GM19324 (cell line): ENCODE data around the gene DOCK1.

Source experiments
- ATAC-seq: cut with Tn5 transposase; IDR thresholded peaks from one replicate; pipeline ENCODE4 v1.9.1; 2021; ENCODE audit warnings: mild to moderate bottlenecking, moderate library complexity; ENCODE audit not compliant: unreplicated experiment, low FRiP score

DOCK1 gene

DNA sequence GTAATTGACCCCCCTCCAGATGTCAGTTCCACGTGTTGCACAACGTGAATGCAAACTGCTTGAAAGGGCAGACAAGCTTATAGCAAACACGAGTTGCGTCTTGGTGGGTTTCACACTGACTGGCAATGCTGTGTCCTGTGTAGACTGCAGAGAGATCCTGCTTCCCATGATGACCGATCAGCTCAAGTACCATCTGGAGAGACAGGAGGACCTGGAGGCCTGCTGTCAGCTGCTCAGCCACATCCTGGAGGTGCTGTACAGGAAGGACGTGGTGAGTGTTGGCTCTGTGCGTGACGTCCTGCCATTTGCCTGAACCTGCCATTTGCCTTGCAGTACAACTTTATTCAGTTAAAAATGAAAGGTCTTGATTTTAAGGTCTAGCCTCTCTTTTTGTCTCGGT, 220.1 kb downstream of the DOCK1 start:
- no peak for ATAC-seq

DNA sequence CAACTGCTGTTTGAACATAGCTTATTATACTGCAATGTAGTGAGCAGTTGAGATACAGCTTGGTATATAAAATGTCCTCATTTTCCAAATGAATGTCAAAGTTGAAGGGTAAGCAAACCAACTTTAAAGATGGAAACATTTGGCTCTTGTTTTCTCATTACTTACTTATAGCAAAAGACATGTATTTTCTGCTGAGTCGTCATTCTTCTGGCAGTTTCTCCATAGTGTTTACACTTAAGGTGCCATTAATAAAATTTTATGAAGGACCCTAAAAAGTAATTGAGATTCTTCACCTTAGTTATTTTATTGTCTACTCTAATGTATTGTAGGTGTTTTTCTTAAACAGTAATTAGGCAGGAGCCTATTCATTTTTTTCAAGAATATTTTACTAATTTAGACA, 222.6 kb downstream of the DOCK1 start:
- ATAC-seq: no peak

DNA sequence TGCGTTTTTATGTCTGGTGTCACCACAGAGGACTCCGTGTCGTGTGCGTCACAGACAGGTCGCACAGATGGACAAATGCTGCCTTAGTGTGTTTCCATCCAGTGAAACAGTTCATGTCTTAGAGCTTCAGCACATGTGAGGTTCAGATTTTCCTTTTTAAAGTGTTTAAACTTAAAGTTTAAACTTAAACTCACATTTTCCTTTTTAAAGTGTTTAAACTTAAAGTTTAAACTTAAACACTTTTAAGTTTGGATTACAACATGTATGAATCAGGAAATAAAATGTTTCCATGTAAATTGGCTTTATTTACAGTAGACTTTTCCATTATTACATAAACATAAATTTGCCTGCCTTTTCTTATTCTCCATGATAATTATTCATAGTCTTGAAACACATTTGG, 223.9 kb downstream of the DOCK1 start:
- no peak for ATAC-seq

DNA sequence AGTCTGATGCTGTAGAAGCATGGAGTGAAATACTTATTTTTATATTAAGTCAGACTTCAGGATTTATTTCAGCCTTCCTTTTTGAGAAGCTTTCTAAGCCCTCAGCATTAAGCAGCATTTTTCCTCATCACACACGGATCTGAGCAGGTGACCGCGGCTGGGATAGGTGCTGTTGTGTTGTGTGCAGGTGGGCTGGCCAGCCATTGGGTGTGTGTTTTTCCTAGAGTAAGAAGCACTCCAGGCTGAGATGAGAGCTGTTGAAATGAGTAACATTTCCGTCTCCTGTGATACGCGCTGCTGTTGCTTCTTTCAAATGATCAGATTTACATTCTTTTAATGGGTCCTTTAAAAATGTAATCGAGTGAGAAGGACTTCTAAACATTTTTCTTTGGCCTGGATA, 227.2 kb downstream of the DOCK1 start:
- no peak for ATAC-seq

DNA sequence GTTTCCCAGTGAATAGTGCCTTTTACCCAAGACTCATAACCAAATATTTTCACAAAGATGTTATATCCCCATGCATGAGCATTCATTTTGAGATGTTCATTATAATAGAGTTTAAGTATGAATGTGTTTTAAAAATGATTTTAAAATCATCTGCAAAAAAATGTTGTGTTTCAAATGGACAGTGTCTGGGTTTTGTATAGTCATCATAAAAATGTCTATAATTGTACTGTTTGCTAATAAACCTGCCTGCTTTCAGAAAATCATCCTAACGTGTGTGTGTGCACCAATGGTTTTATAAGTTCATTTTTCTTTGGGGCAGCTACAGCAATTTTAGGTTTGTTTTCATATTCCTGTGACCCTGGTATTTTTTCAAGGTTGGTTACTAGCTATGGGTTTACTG, 228.0 kb downstream of the DOCK1 start:
- no peak for ATAC-seq

DNA sequence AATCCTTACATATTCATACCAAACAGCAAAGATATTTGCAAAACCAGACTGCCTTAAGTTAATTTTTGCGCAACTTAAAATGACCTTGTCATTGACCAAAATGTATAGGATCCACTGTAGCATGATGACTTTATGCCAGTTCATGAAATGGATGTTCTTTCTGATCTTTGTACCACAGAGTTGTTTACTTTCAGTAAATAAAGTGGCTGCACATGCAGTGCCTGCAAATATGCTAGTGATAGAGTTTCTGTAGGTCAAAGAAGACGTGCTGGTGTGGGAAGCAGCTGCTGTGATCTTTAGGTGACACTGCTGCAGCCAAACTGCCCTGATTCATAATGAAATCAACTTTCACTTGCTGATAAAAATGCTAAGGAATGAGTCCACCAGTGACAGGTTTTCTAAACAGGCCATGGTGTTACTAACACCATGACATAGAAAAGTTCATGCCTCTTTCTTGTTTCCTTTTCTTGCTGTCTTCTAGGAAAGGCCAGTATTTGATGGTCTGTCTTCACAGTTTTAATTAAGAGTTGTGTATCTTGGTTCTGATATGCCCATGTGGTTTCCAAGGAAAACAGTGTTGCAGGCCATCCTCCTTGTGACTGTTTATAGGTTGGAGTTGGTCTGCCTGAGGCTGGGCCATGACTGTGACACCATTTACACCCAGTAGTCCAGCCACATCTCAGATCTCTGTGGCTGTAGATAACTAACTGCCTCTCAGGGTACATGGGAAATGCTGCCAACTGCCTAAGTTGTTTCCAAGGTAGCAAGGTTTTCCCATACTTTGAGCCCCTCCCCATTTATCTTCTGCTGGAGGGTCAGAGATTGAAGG, 228.7 kb downstream of the DOCK1 start:
- no peak for ATAC-seq

DNA sequence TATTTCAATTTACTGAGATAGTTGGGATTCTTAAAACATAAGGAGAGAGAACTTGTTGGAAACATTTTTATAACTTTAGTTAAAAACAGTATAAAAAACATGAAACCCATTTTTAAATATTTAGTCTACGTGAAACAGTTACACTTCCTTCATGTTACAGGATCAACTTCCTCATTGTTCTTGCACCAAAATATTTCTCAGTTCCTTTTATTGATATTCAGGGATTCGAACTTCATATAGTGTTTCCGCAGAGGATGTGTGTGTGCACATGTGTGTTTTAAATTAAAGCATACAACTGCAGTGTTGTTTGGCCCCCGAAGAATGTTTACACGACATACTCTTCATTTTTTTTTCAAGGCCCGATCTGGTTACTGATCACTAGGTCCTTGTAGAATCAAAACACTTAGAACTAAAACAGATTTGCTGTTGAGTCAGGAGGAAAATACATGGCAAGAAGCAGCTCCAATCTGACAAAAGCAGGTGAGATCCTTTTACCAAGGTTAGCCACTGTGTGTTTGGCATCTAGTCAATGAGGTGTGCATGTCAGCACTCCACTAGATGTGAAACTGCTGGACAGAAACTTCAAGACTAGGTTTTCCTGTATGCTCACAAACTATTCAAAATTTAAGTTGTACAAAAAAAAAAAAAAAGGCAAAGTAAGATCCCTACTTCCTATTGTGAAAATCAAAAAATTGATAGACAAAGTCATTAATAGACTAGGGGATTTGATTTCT, 230.8 kb downstream of the DOCK1 start:
- no peak for ATAC-seq

DNA sequence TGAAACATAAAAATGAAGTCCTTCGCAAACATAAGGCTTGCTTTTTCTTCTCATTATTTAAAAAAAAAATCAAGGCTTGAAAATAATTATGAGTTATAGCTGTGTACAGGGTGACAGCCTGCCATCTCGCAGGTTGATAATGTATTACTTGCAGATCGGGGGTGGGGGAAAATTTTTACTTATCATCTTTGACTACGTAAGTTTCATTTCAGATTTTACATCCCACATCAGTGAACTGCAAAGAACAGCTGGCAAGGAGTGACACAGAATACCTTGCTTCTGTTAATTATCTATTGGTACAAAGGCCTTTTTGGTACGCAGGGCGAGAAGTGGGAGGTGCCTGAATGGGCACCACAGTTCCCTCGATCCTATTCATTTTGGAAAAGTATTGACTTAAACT, 232.2 kb downstream of the DOCK1 start:
- ATAC-seq: no peak

DNA sequence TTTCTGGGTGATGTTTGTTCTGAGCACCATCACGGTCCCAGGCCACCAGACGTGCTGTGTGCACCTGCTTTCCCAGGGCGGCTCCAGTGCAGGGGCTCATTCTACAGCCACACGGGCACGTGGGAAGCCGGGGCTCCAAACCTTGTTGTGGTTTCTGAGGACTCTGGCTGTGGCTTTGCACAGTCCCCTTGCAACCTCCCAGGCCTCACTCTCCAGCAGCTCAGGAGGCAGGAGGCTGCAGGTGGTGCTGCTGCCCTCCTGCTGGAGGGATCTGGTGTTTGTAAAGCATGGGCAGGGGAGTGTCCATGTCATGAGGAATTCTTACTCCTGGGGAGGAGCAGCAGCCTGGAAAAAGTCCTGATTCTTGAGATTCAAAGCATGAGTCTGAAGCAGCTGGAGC, 236.9 kb downstream of the DOCK1 start:
- ATAC-seq: no peak

DNA sequence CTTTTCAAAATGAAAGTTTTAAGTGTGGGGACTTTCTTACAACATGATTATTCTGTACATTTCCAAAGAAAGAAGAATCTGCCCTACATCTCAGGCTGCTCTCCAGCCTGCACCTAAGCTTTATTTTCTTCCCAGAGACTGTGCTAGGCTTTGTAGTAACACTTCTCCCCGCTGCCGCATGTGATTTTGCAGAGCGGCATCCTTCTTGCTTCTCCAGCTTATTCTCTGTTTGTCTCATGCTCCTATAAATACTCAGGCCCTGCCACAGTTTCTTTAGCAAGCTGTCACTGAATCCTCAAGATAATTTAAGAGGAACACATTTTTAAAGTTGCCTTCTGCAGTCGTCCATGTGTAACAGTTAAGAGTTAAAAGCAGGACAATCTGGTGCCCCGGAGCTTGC, 237.6 kb downstream of the DOCK1 start:
- ATAC-seq: no peak

DNA sequence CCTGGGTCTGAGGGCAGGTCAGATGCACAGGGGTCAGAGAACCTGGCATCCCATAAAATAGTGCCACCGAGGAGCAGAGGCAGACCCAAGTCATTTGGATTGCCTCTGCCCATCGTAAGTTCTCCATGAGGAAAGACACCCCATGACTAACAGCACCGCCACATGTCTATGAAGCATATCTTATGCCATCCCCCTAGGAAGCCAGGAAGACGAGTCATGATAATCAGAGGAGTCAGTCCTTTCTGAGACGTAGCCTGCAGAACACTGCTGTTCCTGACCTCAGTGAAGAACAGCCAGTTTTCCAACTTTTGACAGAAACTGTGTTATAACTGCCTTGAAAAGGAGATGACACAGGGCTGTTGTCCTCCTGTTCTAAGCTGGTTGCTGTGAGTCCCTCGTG, 239.9 kb downstream of the DOCK1 start:
- ATAC-seq: no peak

DNA sequence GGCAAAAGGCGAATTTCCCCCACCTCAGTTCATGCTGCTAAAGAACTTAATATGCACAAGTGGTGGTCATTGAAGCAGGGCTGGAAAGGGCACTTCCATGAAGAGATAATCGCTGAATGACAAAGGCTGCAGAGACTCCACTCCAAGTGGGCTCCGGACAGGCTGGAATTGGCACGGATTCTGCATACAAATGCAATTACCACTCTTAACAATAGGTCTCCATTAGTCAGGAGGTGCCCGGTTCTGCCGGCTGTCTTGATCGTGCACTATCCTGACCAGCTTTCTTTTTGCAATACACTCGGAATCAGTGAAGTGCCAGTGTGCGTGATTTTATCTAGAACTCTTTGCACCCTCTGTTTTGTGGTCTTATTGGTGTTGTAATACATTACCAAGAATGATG, 241.4 kb downstream of the DOCK1 start:
- ATAC-seq: no peak

DNA sequence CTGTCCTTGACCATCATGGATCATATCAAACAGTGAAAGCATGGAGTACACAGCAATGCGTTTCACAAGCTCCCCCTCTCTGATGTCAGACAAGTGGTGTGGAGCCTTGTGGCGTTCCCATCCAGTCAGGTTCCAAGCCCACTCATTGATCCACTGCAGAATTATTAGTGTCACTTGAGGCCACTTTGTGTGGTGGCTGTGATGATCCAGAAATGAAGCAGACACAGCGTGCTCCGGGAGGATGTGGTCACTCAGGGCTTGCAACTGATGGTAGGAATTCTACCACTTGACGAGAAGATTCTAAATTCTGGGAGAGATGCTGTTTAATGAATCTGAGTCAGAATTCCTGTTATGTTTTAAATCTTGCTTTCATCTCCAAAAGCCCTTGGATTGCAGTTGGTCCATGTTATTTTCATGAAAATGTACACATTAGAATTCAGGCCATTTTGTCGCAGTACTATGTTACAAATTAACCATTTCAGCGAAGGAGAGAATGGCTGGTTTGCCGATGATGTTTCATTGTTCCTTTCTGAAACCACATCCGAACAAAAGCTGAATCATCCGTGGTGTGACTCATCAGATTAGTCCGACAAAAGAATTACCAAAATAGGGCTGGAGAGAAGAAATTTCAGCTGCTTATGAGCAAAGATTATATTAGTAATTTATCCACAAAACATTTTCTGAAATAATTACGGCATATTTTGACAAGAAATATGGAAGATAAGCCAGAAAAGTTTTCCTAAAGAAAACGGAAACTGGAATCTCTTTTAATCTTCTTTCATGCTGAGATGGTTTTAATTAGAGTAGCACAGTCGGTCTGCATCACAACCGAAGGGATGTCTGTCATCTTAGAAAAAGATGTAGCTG, 243.1 kb downstream of the DOCK1 start:
- no peak for ATAC-seq

DNA sequence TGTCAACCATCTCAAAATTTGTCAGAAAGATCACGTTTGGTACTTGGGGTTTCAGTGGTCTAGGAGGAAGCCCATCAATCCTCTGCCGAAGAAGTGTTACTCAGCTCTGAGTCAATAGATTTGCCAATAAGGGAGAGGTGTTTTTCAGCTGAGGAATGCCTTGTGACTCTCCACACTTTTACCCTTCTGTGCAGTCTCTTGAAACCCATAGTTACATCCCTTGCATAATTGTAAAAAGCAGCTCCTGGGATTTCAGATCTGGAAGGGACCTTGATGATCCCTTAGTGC, 243.6 kb downstream of the DOCK1 start:
- ATAC-seq: no peak

DNA sequence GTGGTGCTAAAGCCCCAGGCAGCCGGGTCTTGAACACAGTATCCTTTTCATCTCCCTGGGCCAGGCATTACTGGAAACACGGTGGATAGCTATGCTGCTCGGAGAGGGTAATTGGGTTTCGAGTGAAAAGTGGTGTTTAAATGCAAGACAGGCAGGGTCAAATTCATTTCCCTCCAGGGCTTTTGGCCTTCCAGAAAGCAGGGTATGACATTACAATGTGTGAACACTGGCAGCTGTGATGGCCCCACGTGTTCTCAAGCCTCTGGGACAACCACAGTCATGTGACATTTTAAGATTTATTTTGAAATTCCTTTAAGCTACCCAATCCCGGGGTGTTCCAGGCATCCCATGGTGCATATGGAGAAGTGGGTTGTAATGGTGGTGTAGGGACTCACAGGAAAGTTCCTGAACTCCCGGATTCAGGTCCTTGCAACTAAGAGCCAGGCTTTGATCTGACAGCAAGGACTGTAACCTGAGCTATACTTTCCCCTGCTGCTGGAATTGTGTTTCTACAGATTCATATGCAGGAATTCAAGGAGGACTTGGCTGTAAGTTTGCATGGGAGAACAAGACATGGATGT, 244.4 kb downstream of the DOCK1 start:
- ATAC-seq: no peak

DNA sequence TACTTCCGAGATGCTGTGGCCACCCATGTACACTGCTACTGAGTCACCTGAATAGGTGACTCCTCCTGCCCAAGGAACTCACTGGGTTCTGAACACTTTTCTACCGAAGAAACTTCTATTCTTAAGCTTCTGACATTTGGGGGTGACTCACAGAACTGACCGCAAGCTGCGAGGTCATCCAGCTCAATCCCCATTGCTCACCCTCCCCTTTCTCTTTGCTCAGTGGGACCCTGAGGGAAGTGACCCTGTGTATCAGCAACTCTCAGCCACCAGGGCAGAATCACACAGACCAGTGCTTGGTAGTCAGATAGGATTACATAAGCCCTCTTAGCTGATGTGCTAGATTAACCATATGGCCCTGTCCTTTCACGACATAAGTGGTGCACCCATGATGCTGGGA, 244.9 kb downstream of the DOCK1 start:
- no peak for ATAC-seq

DNA sequence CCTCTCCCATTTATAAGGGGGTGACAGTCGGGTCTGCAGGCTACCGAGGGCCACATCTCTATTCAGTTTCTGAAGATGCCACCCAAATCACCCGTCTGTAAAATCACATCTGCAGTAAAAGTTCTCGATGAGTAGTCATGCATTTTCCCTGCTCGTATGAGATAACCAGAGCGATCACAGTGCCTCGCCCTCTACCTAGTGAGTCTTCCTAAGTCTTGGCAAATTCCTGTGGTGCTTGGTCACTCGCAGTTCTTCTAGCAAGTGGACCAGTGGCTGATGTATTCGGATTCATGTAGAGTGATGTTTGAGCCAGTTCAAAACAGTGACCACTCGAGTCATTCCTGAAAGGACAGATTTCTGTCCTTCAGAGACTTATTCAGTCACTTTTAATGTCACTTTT, 246.3 kb downstream of the DOCK1 start:
- ATAC-seq: no peak

DNA sequence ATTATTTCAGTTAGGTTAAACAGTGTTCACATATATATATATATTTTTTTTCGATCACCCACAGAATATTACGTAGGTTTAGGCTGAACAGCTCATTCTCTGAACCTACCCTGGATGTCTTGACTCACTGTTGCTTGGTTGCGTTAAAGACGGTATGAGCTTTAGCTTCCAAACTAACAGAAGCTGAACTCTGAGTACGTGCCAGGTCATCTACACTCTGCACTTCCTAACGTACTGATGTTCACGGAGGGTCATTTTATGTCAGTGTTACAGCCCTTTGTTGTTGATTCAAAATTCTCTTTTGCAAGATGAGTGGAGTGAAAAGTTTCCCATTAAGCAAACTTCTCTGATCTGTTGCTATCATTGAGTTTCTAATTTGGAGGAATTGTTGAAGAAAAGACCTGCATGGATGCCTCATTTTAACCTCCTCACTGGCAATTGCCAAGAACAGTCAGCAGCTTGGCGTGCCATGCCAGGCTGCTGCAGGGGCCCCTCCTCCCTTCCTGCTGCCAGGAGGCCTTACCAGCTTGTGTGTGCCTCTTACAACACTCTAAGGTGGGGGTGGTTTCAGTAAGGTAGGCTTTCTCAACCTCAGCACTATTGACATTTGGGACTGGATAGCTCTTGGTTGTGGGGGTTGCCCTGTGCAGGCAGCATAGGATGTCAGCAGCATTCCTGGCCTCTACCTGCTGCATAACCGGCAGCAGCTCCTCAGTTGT, 246.9 kb downstream of the DOCK1 start:
- no peak for ATAC-seq

DNA sequence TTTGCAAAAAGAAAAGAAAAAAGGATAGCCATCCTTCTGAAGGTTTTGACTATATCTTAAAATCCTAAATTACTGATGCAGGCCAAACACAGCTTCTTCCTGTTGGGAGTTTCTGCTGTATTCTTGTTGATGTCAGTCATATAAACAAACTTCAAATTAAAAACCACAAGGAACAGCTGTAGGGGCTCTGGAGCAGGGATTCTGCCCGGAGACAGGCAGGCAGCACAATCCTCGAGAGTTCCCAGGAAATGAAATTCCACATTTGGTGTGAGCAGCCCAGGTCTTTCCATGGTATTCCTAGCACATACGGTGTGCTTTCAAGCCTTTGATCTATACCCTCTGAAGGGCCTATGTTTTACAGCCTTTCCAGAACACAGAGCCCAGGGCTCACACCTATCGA, 248.0 kb downstream of the DOCK1 start:
- ATAC-seq: no peak

DNA sequence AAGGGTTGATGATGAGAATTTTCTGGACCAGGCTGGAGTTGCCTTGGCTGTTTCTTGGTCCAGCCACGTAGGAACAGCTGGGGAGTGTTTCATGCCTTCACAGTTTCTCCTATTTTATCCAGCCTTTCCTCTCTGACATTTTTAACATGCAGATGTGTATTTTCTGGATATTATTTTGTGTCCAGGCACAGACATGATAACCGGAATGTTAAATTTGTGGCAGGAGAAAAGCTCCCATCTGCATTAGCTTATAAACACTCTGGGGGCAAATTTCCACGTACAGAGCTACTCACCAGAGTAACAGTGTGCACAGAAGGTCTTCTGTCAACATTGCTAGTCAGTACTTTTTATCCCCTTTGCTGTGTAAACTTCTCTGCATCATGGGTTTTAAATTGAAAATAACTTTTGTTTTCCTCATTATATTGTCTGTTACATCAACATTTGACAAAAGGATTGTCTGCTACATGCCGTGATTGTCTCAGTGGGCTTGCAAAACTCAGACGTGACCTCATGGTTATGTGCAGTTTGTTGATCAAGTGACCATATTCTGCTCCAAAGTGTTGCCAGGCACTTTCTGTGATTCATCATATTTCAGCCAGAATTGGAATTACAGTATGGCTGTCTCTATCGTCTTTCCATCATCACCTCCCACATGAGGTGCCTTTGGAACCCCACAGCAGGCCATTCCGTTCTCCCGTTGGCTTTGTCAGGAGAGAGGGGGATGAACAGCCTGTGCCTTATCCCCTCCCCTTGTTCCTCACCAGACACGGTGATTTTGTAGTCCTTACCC, 249.8 kb downstream of the DOCK1 start:
- ATAC-seq: no peak
